Skin epidermis (tissue), 12 donors: ENCODE data around the gene AXL.
A peak's percentile ranks its signal among the peaks of the same experiment; 100 is the strongest.

ENCODE experiments used
- H3K27ac ChIP-seq, 21 experiments: fragments of 200-600 bp; sonication (generic) in 11 of 21; one replicate each; pipeline ENCODE4 v1.5.0; 2020; ENCODE audit warnings: mild to moderate bottlenecking in 3 of 21, inconsistent platforms in 2 of 21, moderate library complexity in 2 of 21
- H3K4me3 ChIP-seq, 7 experiments: fragments of 200-600 bp; sonication (generic) in 2 of 7; one replicate each; pipeline ENCODE4 v1.5.0; 2020; ENCODE audit warnings: inconsistent platforms in 2 of 7, mild to moderate bottlenecking in 2 of 7, moderate library complexity in 1 of 7

Gene AXL

DNA sequence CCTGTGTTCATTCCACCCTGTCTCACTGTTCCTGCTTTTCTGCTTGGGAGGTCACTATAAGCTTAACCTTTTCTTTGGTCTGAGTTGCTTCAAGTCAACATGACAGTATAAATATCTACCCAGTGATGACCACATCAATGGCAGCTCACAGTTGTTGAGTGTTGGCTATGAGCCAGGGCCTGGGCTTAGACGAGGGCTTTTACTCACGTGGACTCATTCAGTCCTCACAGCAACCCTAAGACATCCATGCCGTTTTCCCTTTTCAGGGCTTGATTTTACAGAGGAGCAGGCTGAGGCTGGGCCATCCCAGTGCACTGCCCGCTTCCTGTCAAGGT lies 80.7 kb downstream of the AXL start:
- H3K4me3 ChIP-seq, result no peak overlapping the region
- peak overlapping the region in 19 of 21 experiments; percentile 2 to 93 (median 81) for H3K27ac ChIP-seq

DNA sequence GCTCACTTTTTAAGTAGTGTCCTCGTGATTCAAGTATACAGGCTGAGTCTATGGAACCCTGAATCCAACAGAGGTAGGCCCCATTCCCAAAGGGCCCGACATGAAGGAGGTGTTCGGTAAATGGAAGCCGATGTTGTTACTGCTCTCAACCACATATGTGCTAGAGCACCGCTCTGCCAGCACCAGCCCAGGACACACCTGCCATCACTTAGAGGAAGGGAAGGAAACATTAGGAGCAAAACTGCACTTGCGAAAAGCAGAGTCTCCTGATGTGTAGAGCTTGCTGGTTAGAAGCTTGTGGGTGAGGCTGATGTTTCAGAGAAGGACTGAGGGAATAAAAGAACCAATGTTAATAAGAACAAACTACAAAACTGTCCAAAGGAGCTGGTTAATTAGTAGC lies 81.5 kb downstream of the AXL start:
- peak overlapping the region in 14 of 21 experiments; percentile 10 to 97 (median 81) for H3K27ac ChIP-seq
- no peak overlapping the region for H3K4me3 ChIP-seq

- Histone ChIP-seq H3K4me3 (no peak overlapping the region), H3K27ac (peak overlapping the region in 14 of 21 experiments; percentile 6 to 97 (median 54))
Measured at GRCh38 chr19:41302624-41303351, 83.8 kb downstream of the AXL start.

GRCh38 chr19:41303954-41304353 lies 84.9 kb downstream of the AXL start:
- Histone ChIP-seq H3K27ac (peak overlapping the region in 7 of 21 experiments; percentile 3 to 99 (median 58)), H3K4me3 (no peak overlapping the region)

- Histone ChIP-seq H3K4me3 (no peak overlapping the region), H3K27ac (peak overlapping the region in 14 of 21 experiments; percentile 2 to 99 (median 76))
Measured at GRCh38 chr19:41304706-41305483, 85.9 kb downstream of the AXL start.

DNA sequence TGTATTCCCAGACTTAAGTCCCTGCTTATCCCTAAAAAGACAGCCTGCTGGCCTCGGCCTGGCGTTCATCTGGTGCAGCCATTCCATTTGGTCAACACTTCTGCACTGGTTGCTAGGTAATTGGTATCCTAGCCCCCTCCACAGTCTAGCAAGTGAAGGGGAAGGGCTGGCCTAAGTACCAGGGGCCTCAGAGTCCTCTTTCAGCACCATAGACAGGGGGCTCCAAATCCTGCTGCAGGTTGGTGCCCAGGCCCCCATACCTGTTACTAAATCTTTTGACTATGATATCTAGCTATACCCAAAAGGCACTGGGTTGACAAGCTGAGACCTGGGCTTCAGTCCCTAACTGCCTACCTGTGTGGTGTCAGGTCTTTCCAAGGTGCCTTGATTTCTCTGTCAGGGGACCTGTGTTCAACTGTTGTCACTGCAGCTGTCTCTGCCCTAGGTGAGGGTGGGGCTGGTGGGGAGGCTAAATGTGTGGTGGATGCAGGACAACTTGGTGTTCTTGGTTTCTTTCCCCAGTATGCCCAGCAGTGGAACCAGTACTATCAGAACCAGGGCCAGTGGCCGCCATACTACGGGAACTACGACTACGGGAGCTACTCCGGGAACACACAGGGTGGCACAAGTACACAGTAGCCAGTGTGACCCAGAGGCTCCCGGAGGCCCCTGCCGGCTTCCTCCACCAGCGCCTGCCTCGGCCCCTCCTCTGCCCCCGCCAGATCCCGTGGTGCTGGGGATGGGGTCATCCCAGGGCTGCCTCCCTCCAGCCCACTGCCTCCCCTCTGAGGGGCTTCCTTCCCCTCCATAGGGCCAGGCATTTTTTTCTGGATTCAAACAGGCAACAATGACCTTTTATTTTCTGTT lies 87.1 kb downstream of the AXL start:
- no peak overlapping the region for H3K4me3 ChIP-seq
- peak overlapping the region in 18 of 21 experiments; percentile 25 to 99 (median 96) for H3K27ac ChIP-seq

GRCh38 chr19:41307090-41307875 lies 88.3 kb downstream of the AXL start:
- Histone ChIP-seq H3K27ac (peak overlapping the region in 20 of 21 experiments; percentile 79 to 99 (median 96)), H3K4me3 (no peak overlapping the region)

DNA sequence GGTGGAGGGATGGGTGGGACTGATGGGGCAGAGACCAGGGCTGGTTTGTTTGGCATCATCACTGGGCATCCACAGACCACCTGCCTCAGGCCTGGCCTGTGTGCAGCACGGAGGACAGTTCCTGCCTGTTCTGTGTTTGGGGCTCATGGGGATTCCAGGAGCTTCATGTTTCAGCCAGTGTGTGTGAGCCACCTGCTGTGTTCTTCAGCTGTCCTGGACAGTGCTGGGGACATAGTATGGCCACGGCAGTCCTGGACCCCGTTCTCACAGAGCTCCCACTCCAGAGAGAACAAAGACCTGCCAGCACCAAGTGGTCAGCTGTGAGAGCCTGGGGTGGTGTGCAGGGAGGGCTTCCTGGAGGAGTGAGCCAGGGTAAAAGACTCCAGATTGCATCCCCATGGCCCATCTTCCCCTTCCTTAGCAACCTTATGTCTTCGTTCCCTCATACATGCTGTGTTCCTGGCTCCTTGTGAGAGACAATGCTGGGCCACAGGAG lies 89.0 kb downstream of the AXL start:
- no peak overlapping the region for H3K4me3 ChIP-seq
- peak overlapping the region in 20 of 21 experiments; percentile 79 to 99 (median 96) for H3K27ac ChIP-seq

- H3K4me3 ChIP-seq, result peak overlapping the region in 6 of 7 experiments; percentile 50 to 77 (median 64)
Measured at GRCh38 chr19:41308450-41309179, 89.6 kb downstream of the AXL start.

GRCh38 chr19:41309180-41310032 lies 90.4 kb downstream of the AXL start:
- peak overlapping the region; percentile 69 to 99 (median 96) for H3K27ac ChIP-seq
- peak overlapping the region; percentile 50 to 80 (median 68) for H3K4me3 ChIP-seq

More at GRCh38 chr19:41308450-41309179, 89.6 kb downstream of the AXL start:
- H3K27ac ChIP-seq, result peak overlapping the region; percentile 69 to 99 (median 96)

- Histone ChIP-seq H3K27ac (peak within 1 kb of the TSS; percentile 69 to 99 (median 96)), H3K4me3 (peak within 1 kb of the TSS; percentile 50 to 80 (median 68))
Measured at GRCh38 chr19:41310033-41310831, 91.2 kb downstream of the AXL start, which contains the start of gene CCDC97. Gene CCDC97, plus strand, starts transcription at chr19:41310172. Its CDS starts 139 bp downstream, at chr19:41310311.

DNA sequence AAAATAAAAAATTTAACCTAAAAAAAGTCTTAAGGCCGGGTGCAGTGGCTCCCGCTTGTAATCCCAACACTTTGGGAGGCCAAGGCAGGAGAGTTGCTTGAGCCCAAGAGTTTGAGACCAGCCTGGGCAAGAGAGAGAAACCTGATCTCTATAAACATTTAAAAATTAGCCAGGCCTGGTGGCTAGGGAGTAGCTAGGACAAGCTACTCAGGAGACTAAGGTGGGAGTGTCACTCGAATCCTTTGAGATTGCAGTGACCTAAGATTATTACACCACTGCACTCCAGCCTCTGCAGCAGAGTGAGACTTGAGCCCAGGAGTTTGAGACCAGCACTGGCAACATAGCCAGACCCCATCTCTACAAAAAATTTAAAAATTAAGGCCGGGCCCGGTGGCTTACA lies 92.0 kb downstream of the AXL start:
- Histone ChIP-seq H3K27ac (peak overlapping the region in 15 of 21 experiments; percentile 88 to 99 (median 97)), H3K4me3 (peak overlapping the region; percentile 50 to 80 (median 68))
